ENCODE measurements around the gene BRSK2. TPM values are rescaled to one million over a fixed set of nuclear protein-coding genes. Genes with fewer than 3 reads are reported as not detected.

Gene BRSK2
- total RNA-seq, 1 donor from 2014 or later = 0.62 TPM

DNA sequence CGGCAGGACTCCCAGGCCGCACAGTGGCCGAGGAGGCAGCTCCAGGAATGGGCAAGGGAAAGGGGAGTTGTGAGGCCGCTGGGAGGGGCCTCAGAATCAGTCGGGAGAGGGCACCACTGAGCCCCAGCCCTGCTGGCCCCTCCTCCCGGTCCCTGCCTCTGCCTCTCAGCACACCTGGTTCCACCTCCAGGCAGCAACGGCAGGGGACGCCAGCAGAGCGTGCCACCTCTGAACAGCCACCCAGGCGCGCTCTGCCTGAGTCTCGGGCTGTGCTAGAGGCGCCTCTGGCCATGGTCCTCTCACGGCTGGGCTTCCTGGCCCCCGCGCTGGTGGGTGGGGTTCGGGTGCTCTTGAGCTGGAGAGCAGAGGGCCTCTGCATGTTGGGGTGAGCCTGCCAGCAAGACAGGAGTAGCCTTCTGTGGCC lies 63.9 kb downstream of the BRSK2 start:
- no peak overlapping the region for H3K27ac ChIP-seq
- H3K9me3 ChIP-seq = no peaks in the 10 kb centered on the region
- H3K4me3 ChIP-seq = no peak overlapping the region
- DNase-seq (no peak), ATAC-seq (peak; percentile 14 to 68)
- peaks cover 40% of the 10 kb centered on the region for H3K27me3 ChIP-seq (ENCODE audit: low read depth)
- intact Hi-C loops (cut with DNase I) = no loop called here
- TF ChIP-seq CTCF (IDR thresholded peaks at IDR 0.05) = peak; percentile 19
- peaks cover 19% of the 10 kb centered on the region for H3K4me1 ChIP-seq
- H3K36me3 ChIP-seq = no peaks in the 10 kb centered on the region

GRCh38 chr11:1454576-1454975 lies 64.8 kb downstream of the BRSK2 start:
- TF ChIP-seq CTCF (IDR thresholded peaks at IDR 0.05) = no peak
- peaks cover 26% of the 10 kb centered on the region for H3K4me1 ChIP-seq
- H3K27ac ChIP-seq = no peak overlapping the region
- ATAC-seq (no peak), DNase-seq (no peak)
- H3K4me3 ChIP-seq = no peak overlapping the region
- peaks cover 31% of the 10 kb centered on the region for H3K27me3 ChIP-seq (ENCODE audit: low read depth)
- no peaks in the 10 kb centered on the region for H3K9me3 ChIP-seq
- H3K36me3 ChIP-seq = no peaks in the 10 kb centered on the region
- intact Hi-C loops (cut with DNase I) = no loop called here

- TF ChIP-seq CTCF (IDR thresholded peaks at IDR 0.05) = no peak
- Histone ChIP-seq H3K36me3 (no peaks in the 10 kb centered on the region), H3K4me3 (no peak overlapping the region), H3K27ac (no peak overlapping the region), H3K9me3 (no peaks in the 10 kb centered on the region), H3K4me1 (peaks cover 32% of the 10 kb centered on the region), H3K27me3 (ENCODE audit: low read depth) (peaks cover 25% of the 10 kb centered on the region)
- ATAC-seq (no peak), DNase-seq (no peak)
- intact Hi-C loops (cut with DNase I) = no loop called here
These were observed 65.5 kb downstream of the BRSK2 start for GRCh38 chr11:1455032-1455762.

- Histone ChIP-seq H3K27me3 (ENCODE audit: low read depth) (peaks cover 20% of the 10 kb centered on the region), H3K4me1 (peaks cover 32% of the 10 kb centered on the region), H3K27ac (no peak overlapping the region), H3K4me3 (no peak overlapping the region), H3K9me3 (no peaks in the 10 kb centered on the region), H3K36me3 (no peaks in the 10 kb centered on the region)
- no peak for ATAC-seq
- no peak for DNase-seq
- TF ChIP-seq CTCF (IDR thresholded peaks at IDR 0.05) = no peak
- intact Hi-C loops (cut with DNase I) = no loop called here
These were observed 66.0 kb downstream of the BRSK2 start for GRCh38 chr11:1455763-1456060.

GRCh38 chr11:1456176-1456575 lies 66.4 kb downstream of the BRSK2 start:
- no peak for TF ChIP-seq CTCF (IDR thresholded peaks at IDR 0.05)
- no peaks in the 10 kb centered on the region for H3K9me3 ChIP-seq
- peaks cover 15% of the 10 kb centered on the region for H3K27me3 ChIP-seq (ENCODE audit: low read depth)
- no peak overlapping the region for H3K4me3 ChIP-seq
- no peaks in the 10 kb centered on the region for H3K36me3 ChIP-seq
- ATAC-seq (peak in 1 of 2 donors; percentile 1), DNase-seq (no peak)
- intact Hi-C loops (cut with DNase I) = no loop called here
- peaks cover 32% of the 10 kb centered on the region for H3K4me1 ChIP-seq
- H3K27ac ChIP-seq = no peak overlapping the region
